ENCODE data around the gene GPC5. TPM values are rescaled to one million over a fixed set of nuclear protein-coding genes. Genes with fewer than 3 reads are reported as not detected.

The GPC5 gene
- total RNA-seq, 2 experiments from 2014 or later = 0.14 TPM; not detected in 1

DNA sequence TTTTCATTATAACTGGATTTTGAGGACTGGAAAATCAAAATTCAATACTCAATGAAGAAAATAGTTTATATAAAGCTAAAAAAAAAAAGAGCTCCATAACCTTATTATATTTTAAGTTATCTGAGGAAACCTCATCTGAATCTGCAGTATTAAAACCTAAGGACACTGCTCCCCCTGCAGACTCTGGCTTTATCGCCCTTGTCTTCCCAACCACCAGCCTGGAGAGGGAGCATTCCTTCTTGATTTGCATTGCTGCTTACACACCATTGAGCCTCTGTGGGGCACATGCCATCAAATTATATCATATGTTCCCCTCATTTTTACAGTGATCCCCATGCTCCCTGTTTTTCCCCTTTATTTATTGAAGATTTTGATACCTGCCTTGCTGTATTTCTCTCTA lies 956.8 kb downstream of the GPC5 start:
- POLR2A ChIA-PET = no interaction called here
- H3K9me3 Mint-ChIP-seq = peaks cover 8% of the 10 kb centered on the region
- no peaks in the 10 kb centered on the region for H3K36me3 Mint-ChIP-seq
- H3K27me3 Mint-ChIP-seq = no peaks in the 10 kb centered on the region
- no peak for DNase-seq
- no peak for ATAC-seq (ENCODE audit: low read depth)
- H3K4me1 Mint-ChIP-seq = no peaks in the 10 kb centered on the region
- no peak overlapping the region for H3K4me3 Mint-ChIP-seq
- no peak overlapping the region for H3K27ac Mint-ChIP-seq

DNA sequence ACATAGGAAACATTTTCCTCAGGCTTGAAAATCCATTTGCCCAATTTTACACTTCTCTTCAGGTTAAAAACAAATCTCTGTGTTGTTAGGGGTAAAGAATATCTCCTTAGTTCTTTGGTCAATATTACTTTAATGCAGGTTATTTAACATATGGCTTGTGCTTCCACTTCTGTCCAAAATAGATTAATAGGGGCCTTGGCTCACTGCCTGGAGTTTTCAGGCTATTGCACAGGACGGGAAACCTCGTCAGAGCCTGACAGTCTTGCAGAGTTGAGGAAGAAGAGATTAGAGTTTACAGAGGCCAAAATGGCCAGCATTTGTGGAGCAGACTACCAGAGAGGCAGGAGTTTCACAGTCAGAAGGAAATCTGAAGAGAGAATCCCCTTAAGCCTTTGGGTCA lies 964.3 kb downstream of the GPC5 start:
- Mint-ChIP-seq H3K4me1 (no peaks in the 10 kb centered on the region), H3K4me3 (no peak overlapping the region), H3K36me3 (no peaks in the 10 kb centered on the region), H3K27ac (no peak overlapping the region), H3K9me3 (peaks cover 2% of the 10 kb centered on the region), H3K27me3 (no peaks in the 10 kb centered on the region)
- POLR2A ChIA-PET = no interaction called here
- DNase-seq (no peak), ATAC-seq (ENCODE audit: low read depth) (no peak)

DNA sequence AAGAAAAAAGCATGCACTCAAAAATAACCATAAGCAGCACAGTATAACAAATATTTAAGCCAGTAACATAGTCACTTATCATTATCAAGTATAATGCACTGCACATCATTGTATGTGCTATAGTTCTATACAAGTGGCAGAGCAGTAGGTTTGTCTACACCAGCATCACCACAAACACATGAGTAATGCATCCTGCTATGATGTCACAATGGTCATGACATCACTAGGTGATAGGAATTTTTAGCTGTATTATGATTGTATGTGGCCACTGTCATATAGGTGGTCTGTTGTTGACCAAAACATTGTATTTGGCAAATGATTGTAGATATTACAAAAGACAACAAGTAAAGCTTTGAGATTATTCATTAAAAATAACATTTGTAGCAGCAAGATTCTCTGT lies 967.5 kb downstream of the GPC5 start:
- Mint-ChIP-seq H3K36me3 (no peaks in the 10 kb centered on the region), H3K4me3 (no peak overlapping the region), H3K27me3 (no peaks in the 10 kb centered on the region), H3K27ac (no peak overlapping the region), H3K4me1 (no peaks in the 10 kb centered on the region), H3K9me3 (no peaks in the 10 kb centered on the region)
- DNase-seq = no peak
- ATAC-seq (ENCODE audit: low read depth) = no peak
- POLR2A ChIA-PET = no interaction called here

DNA sequence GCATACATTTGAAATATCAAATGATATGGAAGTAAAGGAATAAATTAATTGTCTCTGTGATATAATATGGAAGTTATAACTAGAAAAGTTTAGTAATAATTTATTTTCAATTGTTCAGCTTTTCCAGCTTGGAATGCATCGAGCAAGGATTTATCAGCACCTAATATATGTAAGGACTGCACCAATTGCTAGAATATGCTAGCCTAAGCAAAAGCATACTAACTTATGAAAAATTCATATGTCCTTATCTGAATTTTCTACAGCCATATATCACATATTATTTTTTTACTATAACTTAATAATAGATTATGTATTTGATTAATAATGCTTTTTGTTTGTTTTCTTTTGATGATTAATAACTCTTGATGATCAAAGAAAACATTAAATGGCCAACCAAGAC lies 979.0 kb downstream of the GPC5 start:
- no peaks in the 10 kb centered on the region for H3K4me1 Mint-ChIP-seq
- no peak overlapping the region for H3K4me3 Mint-ChIP-seq
- POLR2A ChIA-PET = no interaction called here
- H3K9me3 Mint-ChIP-seq = peaks cover 4% of the 10 kb centered on the region
- H3K36me3 Mint-ChIP-seq = no peaks in the 10 kb centered on the region
- H3K27ac Mint-ChIP-seq = no peak overlapping the region
- H3K27me3 Mint-ChIP-seq = no peaks in the 10 kb centered on the region
- ATAC-seq (ENCODE audit: low read depth) (no peak), DNase-seq (no peak)

DNA sequence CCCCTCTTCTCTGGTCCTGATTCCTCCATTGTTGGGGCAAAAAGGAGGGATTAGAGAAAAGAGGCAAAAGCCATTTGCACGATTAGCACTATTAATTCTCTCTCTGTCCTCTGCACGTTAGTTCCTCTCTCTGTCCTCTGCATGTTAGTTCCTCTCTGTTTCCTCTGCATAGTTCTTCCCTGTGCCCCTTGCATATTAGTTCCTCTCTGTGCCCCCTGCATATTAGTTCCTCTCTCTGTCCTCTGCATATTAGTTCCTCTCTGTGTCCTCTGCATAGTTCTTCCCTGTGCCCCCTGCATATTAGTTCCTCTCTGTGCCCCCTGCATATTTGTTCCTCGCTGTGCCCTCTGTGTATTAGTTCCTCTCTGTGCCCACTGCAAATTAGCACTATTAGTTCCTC lies 981.0 kb downstream of the GPC5 start:
- no peaks in the 10 kb centered on the region for H3K36me3 Mint-ChIP-seq
- H3K4me3 Mint-ChIP-seq = no peak overlapping the region
- H3K4me1 Mint-ChIP-seq = no peaks in the 10 kb centered on the region
- no peaks in the 10 kb centered on the region for H3K27me3 Mint-ChIP-seq
- no peak overlapping the region for H3K27ac Mint-ChIP-seq
- peaks cover 4% of the 10 kb centered on the region for H3K9me3 Mint-ChIP-seq
- POLR2A ChIA-PET = no interaction called here
- no peak for ATAC-seq (ENCODE audit: low read depth)
- no peak for DNase-seq

DNA sequence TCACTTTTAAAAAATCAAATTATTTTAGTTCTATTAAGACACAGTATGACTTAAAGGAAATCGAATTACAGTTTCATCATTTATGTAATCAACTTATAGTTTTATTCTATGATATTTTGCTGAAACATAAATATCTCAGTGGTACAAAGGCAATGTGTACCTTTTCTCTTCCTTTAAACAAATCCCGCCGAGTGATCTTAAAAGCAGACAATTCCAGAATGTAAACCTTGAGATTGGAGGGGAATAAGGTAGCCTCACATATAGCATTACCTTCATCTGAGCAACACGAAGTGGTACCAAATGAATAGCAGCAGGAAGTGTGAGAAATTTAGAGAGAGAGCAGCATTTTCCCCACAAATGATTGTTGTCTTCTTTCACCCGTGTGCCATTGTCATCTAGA lies 986.0 kb downstream of the GPC5 start:
- Mint-ChIP-seq H3K4me1 (no peaks in the 10 kb centered on the region), H3K27ac (no peak overlapping the region), H3K9me3 (peaks cover 3% of the 10 kb centered on the region), H3K27me3 (no peaks in the 10 kb centered on the region), H3K4me3 (no peak overlapping the region), H3K36me3 (no peaks in the 10 kb centered on the region)
- POLR2A ChIA-PET = no interaction called here
- ATAC-seq (ENCODE audit: low read depth) (no peak), DNase-seq (no peak)

DNA sequence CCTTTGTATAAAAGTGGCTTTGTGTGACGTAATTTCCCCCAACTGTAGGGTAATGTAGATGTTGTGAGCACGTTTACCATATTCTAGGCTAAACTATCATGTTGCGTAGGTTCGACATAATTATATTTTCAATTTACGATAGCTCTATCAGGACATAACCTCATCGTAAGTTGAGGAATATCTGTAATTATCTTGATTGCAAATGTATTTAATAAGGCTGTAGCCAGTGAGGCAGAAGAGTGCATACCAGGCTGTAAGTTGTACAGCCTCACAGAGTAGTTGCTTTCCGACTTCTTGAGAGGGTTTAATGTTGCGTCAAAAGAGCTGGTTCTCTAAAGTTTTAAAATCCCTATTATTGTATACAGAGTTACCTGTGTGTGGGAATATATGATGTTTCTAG lies 988.8 kb downstream of the GPC5 start:
- no peak for DNase-seq
- H3K27ac Mint-ChIP-seq = no peak overlapping the region
- no peak overlapping the region for H3K4me3 Mint-ChIP-seq
- ATAC-seq (ENCODE audit: low read depth) = no peak
- POLR2A ChIA-PET = no interaction called here
- H3K27me3 Mint-ChIP-seq = no peaks in the 10 kb centered on the region
- H3K9me3 Mint-ChIP-seq = no peaks in the 10 kb centered on the region
- no peaks in the 10 kb centered on the region for H3K36me3 Mint-ChIP-seq
- no peaks in the 10 kb centered on the region for H3K4me1 Mint-ChIP-seq

DNA sequence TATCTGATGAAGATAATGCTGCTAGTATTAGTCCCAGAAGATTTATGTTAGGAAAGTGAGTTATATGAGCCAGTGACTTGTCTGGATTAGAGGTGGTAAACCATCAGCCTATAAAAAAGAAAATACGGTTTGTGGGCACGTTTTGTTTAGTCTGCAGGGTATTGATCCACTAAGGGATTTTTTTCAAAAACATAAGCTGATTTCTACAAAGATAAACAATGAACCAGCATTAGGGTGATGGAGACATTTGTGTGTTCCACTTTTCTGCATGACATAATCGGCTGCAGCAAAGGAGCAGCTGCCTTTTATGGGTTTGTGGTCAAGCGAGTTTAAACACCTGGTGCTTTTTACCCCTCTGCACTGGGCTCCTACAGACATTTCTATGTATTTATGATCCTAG lies 991.8 kb downstream of the GPC5 start:
- POLR2A ChIA-PET = no interaction called here
- no peaks in the 10 kb centered on the region for H3K4me1 Mint-ChIP-seq
- no peak overlapping the region for H3K4me3 Mint-ChIP-seq
- H3K9me3 Mint-ChIP-seq = no peaks in the 10 kb centered on the region
- DNase-seq (no peak), ATAC-seq (ENCODE audit: low read depth) (no peak)
- H3K27me3 Mint-ChIP-seq = no peaks in the 10 kb centered on the region
- no peak overlapping the region for H3K27ac Mint-ChIP-seq
- no peaks in the 10 kb centered on the region for H3K36me3 Mint-ChIP-seq

DNA sequence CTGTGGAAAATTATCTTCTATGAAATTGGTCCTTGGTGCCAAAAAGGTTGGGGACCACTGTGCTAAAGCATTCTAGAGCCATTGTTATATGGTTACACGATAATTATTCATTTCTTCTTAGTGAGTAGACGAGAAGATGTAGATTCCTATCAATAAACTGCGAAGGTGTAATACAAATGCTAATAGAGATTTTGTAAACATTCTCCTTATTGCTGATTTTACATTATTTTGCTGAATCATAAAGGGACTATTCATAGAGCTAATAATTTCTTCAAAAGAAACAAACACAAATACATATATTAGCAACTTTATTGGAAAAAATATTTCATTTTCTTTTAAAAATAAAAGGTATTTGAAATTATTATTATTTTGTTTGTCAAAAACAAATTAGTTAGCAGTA lies 1005.2 kb downstream of the GPC5 start:
- H3K4me1 Mint-ChIP-seq = no peaks in the 10 kb centered on the region
- no peak for ATAC-seq (ENCODE audit: low read depth)
- no peaks in the 10 kb centered on the region for H3K27me3 Mint-ChIP-seq

DNA sequence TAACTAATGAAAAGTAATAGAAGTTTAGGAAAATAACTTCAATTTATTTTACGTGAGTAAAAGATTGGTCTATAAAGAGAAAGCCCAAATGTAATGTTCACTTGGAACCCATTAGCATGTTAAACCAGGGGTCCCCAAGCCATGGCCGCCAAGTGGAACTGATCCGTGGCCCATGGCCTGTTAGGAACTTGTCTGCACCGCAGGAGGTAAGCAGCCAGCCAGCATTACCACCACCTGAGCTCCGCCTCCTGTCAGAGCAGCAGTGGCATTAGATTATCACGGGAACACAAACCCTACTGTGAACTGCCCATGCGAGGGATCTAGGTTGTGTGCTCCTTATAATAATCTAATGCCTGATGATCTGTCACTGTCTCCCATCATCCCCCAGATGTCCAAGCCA lies 1009.4 kb downstream of the GPC5 start:
- H3K4me1 Mint-ChIP-seq = no peaks in the 10 kb centered on the region
- POLR2A ChIA-PET = no interaction called here
- H3K27me3 Mint-ChIP-seq = no peaks in the 10 kb centered on the region
- no peak overlapping the region for H3K27ac Mint-ChIP-seq
- no peak for DNase-seq
- no peak for ATAC-seq (ENCODE audit: low read depth)
- no peaks in the 10 kb centered on the region for H3K36me3 Mint-ChIP-seq
- no peak overlapping the region for H3K4me3 Mint-ChIP-seq
- H3K9me3 Mint-ChIP-seq = peaks cover 1% of the 10 kb centered on the region

More for the DNA sequence above, 1005.2 kb downstream of the GPC5 start:
- POLR2A ChIA-PET = no interaction called here
- no peak overlapping the region for H3K27ac Mint-ChIP-seq
- no peaks in the 10 kb centered on the region for H3K36me3 Mint-ChIP-seq
- no peak overlapping the region for H3K4me3 Mint-ChIP-seq
- H3K9me3 Mint-ChIP-seq = peaks cover 1% of the 10 kb centered on the region
- DNase-seq = no peak

DNA sequence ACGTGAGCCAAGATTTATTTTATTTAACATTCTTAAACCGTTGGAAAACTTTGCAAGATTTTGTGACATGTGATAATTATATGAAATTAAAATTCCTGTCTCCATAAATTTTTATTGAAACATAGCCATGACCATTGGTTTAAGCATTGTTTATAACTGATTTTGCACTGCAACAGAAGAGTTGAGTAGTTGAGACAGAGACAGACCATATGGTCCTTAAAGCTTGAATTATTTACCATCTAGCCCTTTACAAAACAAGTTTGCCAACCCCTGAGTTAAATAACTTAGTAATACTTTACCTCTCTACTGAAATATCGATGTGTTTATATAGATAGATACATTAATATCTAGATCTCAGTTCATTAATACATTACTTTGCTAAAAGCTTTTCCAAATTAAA lies 1014.1 kb downstream of the GPC5 start:
- Mint-ChIP-seq H3K4me3 (no peak overlapping the region), H3K4me1 (no peaks in the 10 kb centered on the region), H3K9me3 (peaks cover 2% of the 10 kb centered on the region), H3K27ac (no peak overlapping the region), H3K27me3 (no peaks in the 10 kb centered on the region), H3K36me3 (no peaks in the 10 kb centered on the region)
- DNase-seq = no peak
- POLR2A ChIA-PET = no interaction called here
- ATAC-seq (ENCODE audit: low read depth) = no peak

DNA sequence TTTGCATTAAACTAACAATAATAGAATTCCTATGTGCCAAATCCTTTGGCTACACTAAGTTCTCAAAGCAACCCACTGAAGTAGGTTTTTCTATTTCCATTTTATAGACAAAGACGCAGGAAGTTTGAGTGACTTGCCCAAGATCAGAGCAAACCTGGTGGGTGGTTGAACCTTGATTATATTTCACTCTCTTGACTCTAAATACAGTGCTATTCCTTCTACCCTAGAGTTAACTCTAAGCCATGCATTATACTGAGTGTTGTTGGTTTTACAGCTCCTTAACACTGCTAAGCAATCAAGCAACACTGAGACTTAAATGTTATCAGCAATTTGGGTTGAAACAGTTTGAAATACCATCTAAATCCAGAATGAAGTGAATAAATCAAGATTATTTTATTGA lies 1014.6 kb downstream of the GPC5 start:
- DNase-seq (no peak), ATAC-seq (ENCODE audit: low read depth) (no peak)
- Mint-ChIP-seq H3K36me3 (no peaks in the 10 kb centered on the region), H3K9me3 (peaks cover 2% of the 10 kb centered on the region), H3K27ac (no peak overlapping the region), H3K4me3 (no peak overlapping the region), H3K4me1 (no peaks in the 10 kb centered on the region), H3K27me3 (no peaks in the 10 kb centered on the region)
- POLR2A ChIA-PET = no interaction called here

DNA sequence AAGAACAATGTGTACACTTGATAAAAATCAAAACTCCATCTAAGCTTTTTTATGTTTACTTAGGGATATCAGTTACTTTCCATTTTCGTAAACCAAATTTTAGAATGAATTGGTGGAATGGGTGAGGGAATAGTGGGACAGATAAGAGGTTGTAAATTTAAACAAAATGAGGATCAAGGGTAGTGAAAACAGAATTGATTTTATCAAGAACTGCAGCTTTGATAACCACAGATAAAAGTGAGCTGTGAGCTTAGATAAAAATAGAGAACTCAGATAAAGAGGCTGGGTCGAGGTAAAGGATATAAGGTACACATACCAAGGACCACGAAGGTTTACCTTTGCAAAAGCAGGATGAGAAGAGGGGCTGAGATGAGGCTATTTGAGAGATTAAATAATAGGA lies 1015.0 kb downstream of the GPC5 start:
- Mint-ChIP-seq H3K27me3 (no peaks in the 10 kb centered on the region), H3K4me1 (no peaks in the 10 kb centered on the region), H3K36me3 (no peaks in the 10 kb centered on the region), H3K27ac (no peak overlapping the region), H3K4me3 (no peak overlapping the region), H3K9me3 (peaks cover 2% of the 10 kb centered on the region)
- POLR2A ChIA-PET = no interaction called here
- ATAC-seq (ENCODE audit: low read depth) (no peak), DNase-seq (no peak)

DNA sequence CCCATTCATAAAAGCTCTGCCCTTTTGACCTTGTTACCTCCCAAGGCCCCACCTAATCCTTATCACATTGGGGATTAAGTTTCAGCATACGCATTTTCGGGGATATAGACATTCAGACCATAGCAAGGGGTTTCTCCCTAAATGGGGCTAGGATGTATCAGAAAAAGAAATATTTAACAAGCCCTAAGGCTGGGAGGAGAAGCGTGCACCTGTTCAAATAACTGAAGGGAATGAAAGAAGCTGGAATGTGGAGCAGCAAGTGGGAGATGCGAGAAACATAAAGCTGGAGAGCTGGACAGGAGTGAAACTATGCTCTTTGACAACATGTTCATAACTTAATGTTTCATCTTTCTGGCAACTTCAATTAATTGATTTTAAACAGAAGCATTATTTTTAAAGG lies 1016.4 kb downstream of the GPC5 start:
- no peaks in the 10 kb centered on the region for H3K4me1 Mint-ChIP-seq
- H3K27ac Mint-ChIP-seq = no peak overlapping the region
- peaks cover 2% of the 10 kb centered on the region for H3K9me3 Mint-ChIP-seq
- DNase-seq = no peak
- no peaks in the 10 kb centered on the region for H3K27me3 Mint-ChIP-seq
- POLR2A ChIA-PET = no interaction called here
- H3K36me3 Mint-ChIP-seq = no peaks in the 10 kb centered on the region
- no peak for ATAC-seq (ENCODE audit: low read depth)
- no peak overlapping the region for H3K4me3 Mint-ChIP-seq

DNA sequence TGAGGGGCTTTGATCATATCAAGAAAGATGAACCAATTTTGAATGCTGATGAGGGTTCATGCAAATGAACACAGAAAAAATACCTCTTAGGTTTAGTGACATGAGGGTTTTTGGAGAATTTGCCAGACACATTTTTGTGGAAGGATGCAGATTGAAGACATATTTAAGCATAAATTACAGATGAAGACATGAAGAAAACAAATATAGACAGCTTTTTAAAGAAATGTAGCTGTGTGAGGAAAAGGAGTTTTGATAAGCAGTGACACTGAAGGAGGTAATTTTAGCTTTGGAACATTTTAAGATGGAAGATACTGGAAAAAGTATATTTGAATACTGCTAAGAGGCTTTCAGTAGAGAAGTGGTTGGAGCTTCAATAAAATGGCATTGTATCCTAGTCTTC lies 1017.4 kb downstream of the GPC5 start:
- H3K27me3 Mint-ChIP-seq = no peaks in the 10 kb centered on the region
- no peak for DNase-seq
- no peaks in the 10 kb centered on the region for H3K4me1 Mint-ChIP-seq
- POLR2A ChIA-PET = no interaction called here
- H3K27ac Mint-ChIP-seq = no peak overlapping the region
- no peak overlapping the region for H3K4me3 Mint-ChIP-seq
- peaks cover 2% of the 10 kb centered on the region for H3K9me3 Mint-ChIP-seq
- ATAC-seq (ENCODE audit: low read depth) = no peak
- no peaks in the 10 kb centered on the region for H3K36me3 Mint-ChIP-seq
